Non-pigmented ciliary epithelial cell (primary cell): ENCODE measurements around the gene LRRFIP2.
"Not testable (repeated sequence)": the region's sequence is repeated elsewhere in the genome, so short reads cannot be mapped to it uniquely, and the experiment has no call there.

Source experiments
- DNase-seq: peaks from one replicate; pipeline ENCODE4 v3.0.0-alpha.2; 2010; ENCODE audit warnings: low read depth

The LRRFIP2 gene

GRCh38 chr3:37174532-37175126 is at the start of gene LRRFIP2:
LRRFIP2 (minus strand) TSS chr3:37174582; CDS start chr3:37148983, 25,599 bp downstream.
- peak; percentile 61 for DNase-seq

GRCh38 chr3:37223576-37223975 is 49.2 kb upstream of the LRRFIP2 start:
- no peak for DNase-seq

GRCh38 chr3:37223141-37223558 is 48.8 kb upstream of the LRRFIP2 start:
- DNase-seq: no peak

GRCh38 chr3:37222542-37222941 is 48.2 kb upstream of the LRRFIP2 start:
- not testable (repeated sequence) for DNase-seq

- peak; percentile 70 for DNase-seq
Observed at GRCh38 chr3:37221407-37221806, 47.0 kb upstream of the LRRFIP2 start.

- no peak for DNase-seq
Observed at GRCh38 chr3:37219266-37219665, 44.9 kb upstream of the LRRFIP2 start.

- no peak for DNase-seq
Observed at GRCh38 chr3:37218206-37218605, 43.8 kb upstream of the LRRFIP2 start.

GRCh38 chr3:37217098-37217849 is 42.9 kb upstream of the LRRFIP2 start:
- DNase-seq: no peak

GRCh38 chr3:37216597-37217097 is 42.3 kb upstream of the LRRFIP2 start:
- no peak for DNase-seq

- no peak for DNase-seq
Observed at GRCh38 chr3:37214076-37214475, 39.7 kb upstream of the LRRFIP2 start.

- DNase-seq: no peak
Observed at GRCh38 chr3:37210230-37210629, 35.8 kb upstream of the LRRFIP2 start.

- not testable (repeated sequence) for DNase-seq
Observed at GRCh38 chr3:37208576-37208975, 34.2 kb upstream of the LRRFIP2 start.

- not testable (repeated sequence) for DNase-seq
Observed at GRCh38 chr3:37208008-37208407, 33.6 kb upstream of the LRRFIP2 start.

GRCh38 chr3:37206041-37206440 is 31.7 kb upstream of the LRRFIP2 start:
- not testable (repeated sequence) for DNase-seq

GRCh38 chr3:37204314-37204713 is 29.9 kb upstream of the LRRFIP2 start:
- no peak for DNase-seq

GRCh38 chr3:37202035-37202434 is 27.7 kb upstream of the LRRFIP2 start:
- no peak for DNase-seq

- no peak for DNase-seq
Observed at GRCh38 chr3:37200141-37200540, 25.8 kb upstream of the LRRFIP2 start.

- no peak for DNase-seq
Observed at GRCh38 chr3:37198996-37199395, 24.6 kb upstream of the LRRFIP2 start.

GRCh38 chr3:37198547-37198946 is 24.2 kb upstream of the LRRFIP2 start:
- no peak for DNase-seq

- DNase-seq: no peak
Observed at GRCh38 chr3:37197810-37198371, 23.5 kb upstream of the LRRFIP2 start.

- no peak for DNase-seq
Observed at GRCh38 chr3:37194533-37194932, 20.2 kb upstream of the LRRFIP2 start.

- no peak for DNase-seq
Observed at GRCh38 chr3:37190667-37191066, 16.3 kb upstream of the LRRFIP2 start.

GRCh38 chr3:37189109-37189508 is 14.7 kb upstream of the LRRFIP2 start:
- no peak for DNase-seq
